Natural killer cell (primary cell): ENCODE data around the gene ZNF701. TPM values are rescaled to one million over a fixed set of nuclear protein-coding genes. Genes with fewer than 3 reads are reported as not detected.
"Not testable (repeated sequence)": the region's sequence is repeated elsewhere in the genome, so short reads cannot be mapped to it uniquely, and the experiment has no call there.

Experiments used
- ATAC-seq, 3 donors: fragments of 150-1000 bp in 2 of 3; fragments of 200-7000 bp in 1 of 3; cut with Tn5 transposase; 1 replicate in 1 of 3; 2 replicates in 2 of 3; pipeline ENCODE4 v1.10.0; 2021; ENCODE audit warnings: mild to moderate bottlenecking in 2 of 3, moderate library complexity in 2 of 3
- DNase-seq, 2 donors: peaks; one replicate each; pipeline versions ENCODE4 v3.0.0 to v3.0.0-alpha.2; 2013 to 2021; ENCODE audit warnings: mixed read lengths in 1 of 2
- H3K27ac ChIP-seq: one replicate; pipeline ENCODE4 v1.5.1; 2013; ENCODE audit warnings: mild to moderate bottlenecking, low read length
- H3K27me3 ChIP-seq: one replicate; pipeline ENCODE4 v1.6.1; 2013; ENCODE audit warnings: low read length; ENCODE audit not compliant: control insufficient read depth, insufficient read depth
- H3K36me3 ChIP-seq: one replicate; pipeline ENCODE4 v1.6.1; 2013; ENCODE audit warnings: low read length; ENCODE audit not compliant: control insufficient read depth, insufficient read depth
- H3K4me1 ChIP-seq: one replicate; pipeline ENCODE4 v1.6.1; 2013; ENCODE audit warnings: low read length; ENCODE audit not compliant: control insufficient read depth, insufficient read depth
- H3K4me3 ChIP-seq: one replicate; pipeline ENCODE4 v1.5.1; 2013; ENCODE audit warnings: low read length
- H3K9me3 ChIP-seq: one replicate; pipeline ENCODE4 v1.6.1; 2013; ENCODE audit warnings: low read length; ENCODE audit not compliant: control insufficient read depth, insufficient read depth
- H3K27ac Mint-ChIP-seq, 2 donors: one replicate each; pipeline ENCODE4 v1.8.0; 2022; ENCODE audit warnings: mild to moderate bottlenecking in 2 of 2, mixed read lengths in 2 of 2, moderate library complexity in 1 of 2
- H3K27me3 Mint-ChIP-seq, 2 donors: one replicate each; pipeline ENCODE4 v1.8.0; 2022; ENCODE audit warnings: low read depth in 2 of 2, mixed read lengths in 2 of 2
- H3K36me3 Mint-ChIP-seq: one replicate; pipeline ENCODE4 v1.8.0; 2022; ENCODE audit warnings: mixed read lengths
- H3K4me1 Mint-ChIP-seq, 2 donors: one replicate each; pipeline ENCODE4 v1.8.0; 2022; ENCODE audit warnings: mixed read lengths in 2 of 2
- H3K4me3 Mint-ChIP-seq: one replicate; pipeline ENCODE4 v1.8.0; 2022; ENCODE audit warnings: mild to moderate bottlenecking, moderate library complexity, mixed read lengths
- H3K9me3 Mint-ChIP-seq, 2 donors: one replicate each; pipeline ENCODE4 v1.8.0; 2022; ENCODE audit warnings: mixed read lengths in 2 of 2
- CTCF ChIP-seq: fragments of 200-600 bp; IDR thresholded peaks from one replicate; pipeline ENCODE4 v1.8.0; 2022; ENCODE audit warnings: antibody characterized with exemption
- WGBS: methylation state at CpG from one replicate; pipeline ENCODE4 v1.1.7; 2013; ENCODE audit warnings: missing lambda C conversion rate; ENCODE audit not compliant: insufficient coverage; 5-methylcytosine and 5-hydroxymethylcytosine counted together
- intact Hi-C: fragments of 100-400 bp; cut with micrococcal nuclease; formaldehyde crosslinking; loops from one replicate; pipeline ENCODE4 v1.14.2; 2022
- total RNA-seq, 4 donors: library from RNA; stranded (reverse); fragments of 120-200 nt in 1 of 4; gene quantifications; one replicate each; pipeline versions ENCODE4 v1.2.3 to v1.2.4, GENCODE V29; 2013 to 2022

The ZNF701 gene
- total RNA-seq, 3 donors from 2014 or later (not counting 1 experiment from before 2014, with no cell fraction given), result 27.4 to 41.2 (median 28.4) TPM

DNA sequence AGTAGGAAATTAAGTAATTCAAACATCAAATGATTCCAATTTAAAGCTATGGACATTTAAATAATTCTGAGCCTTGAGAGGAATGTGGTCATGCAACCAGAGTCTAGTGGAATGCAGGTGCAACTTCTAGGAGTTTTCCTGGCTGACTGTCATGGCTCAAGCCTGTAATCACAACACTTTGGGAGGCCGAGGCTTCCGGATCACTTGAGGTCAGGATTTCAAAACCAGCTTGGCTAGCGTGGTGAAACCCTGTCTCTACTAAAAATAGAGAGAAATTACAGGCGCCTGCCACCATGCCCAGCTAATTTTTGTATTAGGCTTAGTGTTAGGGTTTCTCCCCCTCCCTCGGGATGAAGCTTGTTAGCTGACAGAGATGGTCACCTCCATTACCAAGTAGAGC is 36.2 kb upstream of the ZNF701 start:
- DNase-seq (no peak), ATAC-seq (no peak)
- Histone ChIP-seq H3K27ac (no peak overlapping the region), H3K27me3 (no peaks in the 10 kb centered on the region), H3K36me3 (peaks cover 14% of the 10 kb centered on the region), H3K4me3 (no peak overlapping the region), H3K9me3 (no peaks in the 10 kb centered on the region), H3K4me1 (peaks cover 31% of the 10 kb centered on the region)
- WGBS, result 97% methylated on average over 5 of the region's 5 CpGs
- Mint-ChIP-seq H3K27me3 (no peaks in the 10 kb centered on the region), H3K9me3 (no peaks in the 10 kb centered on the region), H3K27ac (peak overlapping the region in 1 of 2 donors; percentile 94), H3K36me3 (peaks cover 7% of the 10 kb centered on the region), H3K4me1 (peaks cover 33 to 34% of the 10 kb centered on the region in 2 donors), H3K4me3 (peak overlapping the region; percentile 95)
- TF ChIP-seq CTCF, result no peak
- intact Hi-C loops, result loop anchor here (10.0 kb wide), 1 partner anchor 161 kb away; no protein-coding TSS in a partner anchor

DNA sequence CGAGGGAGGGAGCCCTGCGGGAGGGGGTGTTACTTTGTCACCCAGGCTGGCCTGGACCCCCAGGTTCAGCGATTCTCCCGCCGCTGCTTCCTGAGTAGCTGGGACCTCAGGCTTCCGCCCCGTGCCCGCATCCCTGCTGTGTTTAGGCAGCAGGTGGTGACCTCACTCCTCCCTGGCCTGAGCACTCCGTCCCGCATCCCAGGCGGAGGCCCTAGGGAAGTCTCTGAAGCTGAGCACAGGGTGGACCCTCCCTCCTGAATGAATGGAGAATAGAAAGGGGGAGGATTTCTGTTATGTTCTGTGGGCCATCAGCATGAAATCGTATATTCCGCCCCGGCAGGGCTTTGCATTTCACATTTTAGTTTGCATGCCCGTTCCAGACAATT is 34.7 kb upstream of the ZNF701 start:
- Histone ChIP-seq H3K27ac (peak overlapping the region; percentile 5), H3K4me1 (peaks cover 29% of the 10 kb centered on the region), H3K36me3 (peaks cover 14% of the 10 kb centered on the region), H3K4me3 (peak overlapping the region; percentile 61)
- WGBS, result 8% methylated on average over 15 of the region's 15 CpGs
- H3K36me3 Mint-ChIP-seq, H3K9me3 ChIP-seq, H3K27me3 ChIP-seq, H3K9me3 Mint-ChIP-seq, H3K27me3 Mint-ChIP-seq: not testable (repeated sequence)
- Mint-ChIP-seq H3K4me3 (peak overlapping the region; percentile 95), H3K4me1 (peaks cover 31% of the 10 kb centered on the region in 2 donors), H3K27ac (peak overlapping the region; percentile 93 to 94)
- DNase-seq, result peak in 1 of 2 donors; percentile 38
- intact Hi-C loops, result loop anchor here (10.0 kb wide), 1 partner anchor 159 kb away; no protein-coding TSS in a partner anchor
- ATAC-seq, result peak in 2 of 3 donors; percentile 3 to 6

GRCh38 chr19:52535771-52536447 is 34.2 kb upstream of the ZNF701 start:
- peaks cover 31% of the 10 kb centered on the region in 2 donors for H3K4me1 Mint-ChIP-seq
- ATAC-seq (peak; percentile 91 to 98 (median 92)), DNase-seq (peak; percentile 86 to 92)
- no peaks in the 10 kb centered on the region for H3K9me3 Mint-ChIP-seq
- peak overlapping the region; percentile 93 to 94 for H3K27ac Mint-ChIP-seq
- Histone ChIP-seq H3K27me3 (no peaks in the 10 kb centered on the region), H3K36me3 (peaks cover 14% of the 10 kb centered on the region), H3K27ac (peak overlapping the region; percentile 73), H3K9me3 (no peaks in the 10 kb centered on the region), H3K4me1 (peaks cover 30% of the 10 kb centered on the region), H3K4me3 (peak overlapping the region; percentile 61)
- WGBS, result 3% methylated on average over 50 of the region's 50 CpGs
- peak; percentile 21 for TF ChIP-seq CTCF
- H3K36me3 Mint-ChIP-seq, result peaks cover 7% of the 10 kb centered on the region
- intact Hi-C loops, result loop anchor here (10.0 kb wide), 1 partner anchor 159 kb away; no protein-coding TSS in a partner anchor
- peak overlapping the region; percentile 95 for H3K4me3 Mint-ChIP-seq
- no peaks in the 10 kb centered on the region for H3K27me3 Mint-ChIP-seq

GRCh38 chr19:52536448-52536800 is 33.7 kb upstream of the ZNF701 start:
- WGBS, result 4% methylated on average over 17 of the region's 17 CpGs
- H3K9me3 Mint-ChIP-seq, result no peaks in the 10 kb centered on the region
- DNase-seq (peak; percentile 60 to 69), ATAC-seq (peak; percentile 38 to 52 (median 38))
- TF ChIP-seq CTCF, result no peak
- H3K4me3 Mint-ChIP-seq, result peak overlapping the region; percentile 95
- Histone ChIP-seq H3K27ac (peak overlapping the region; percentile 73), H3K4me3 (peak overlapping the region; percentile 61), H3K27me3 (no peaks in the 10 kb centered on the region), H3K36me3 (peaks cover 14% of the 10 kb centered on the region), H3K9me3 (no peaks in the 10 kb centered on the region), H3K4me1 (peaks cover 35% of the 10 kb centered on the region)
- peaks cover 7% of the 10 kb centered on the region for H3K36me3 Mint-ChIP-seq
- intact Hi-C loops, result loop anchor here (10.0 kb wide), 1 partner anchor 158 kb away; no protein-coding TSS in a partner anchor
- H3K27ac Mint-ChIP-seq, result peak overlapping the region; percentile 93 to 94
- H3K27me3 Mint-ChIP-seq, result no peaks in the 10 kb centered on the region
- peaks cover 32 to 33% of the 10 kb centered on the region in 2 donors for H3K4me1 Mint-ChIP-seq

DNA sequence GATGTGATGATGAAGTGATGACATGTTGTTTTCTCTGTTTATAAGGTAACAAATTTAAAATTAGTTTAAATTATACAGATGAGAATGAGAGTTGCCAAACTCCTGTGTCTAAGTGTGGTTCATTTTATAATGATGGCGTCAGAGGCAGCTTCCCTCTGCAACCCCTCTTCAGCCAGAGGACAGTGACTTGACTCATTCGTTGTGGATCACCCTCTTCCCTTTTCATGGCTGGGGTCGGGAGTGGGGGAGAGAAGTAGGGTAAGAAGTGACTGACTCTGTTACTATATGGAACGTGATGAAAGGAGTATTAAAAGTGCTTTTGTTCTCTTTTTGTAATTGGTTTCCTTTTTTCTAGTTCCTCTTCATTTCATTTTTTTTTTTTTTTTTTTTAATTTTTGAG is 31.3 kb upstream of the ZNF701 start:
- H3K9me3 Mint-ChIP-seq, H3K9me3 ChIP-seq, H3K4me3 ChIP-seq, H3K27me3 ChIP-seq, H3K36me3 Mint-ChIP-seq, H3K36me3 ChIP-seq, H3K27ac ChIP-seq, ATAC-seq, H3K27me3 Mint-ChIP-seq, DNase-seq: not testable (repeated sequence)
- Mint-ChIP-seq H3K4me3 (peak overlapping the region; percentile 9), H3K27ac (peak overlapping the region; percentile 6 to 8), H3K4me1 (peaks cover 45 to 57% of the 10 kb centered on the region in 2 donors)
- peaks cover 59% of the 10 kb centered on the region for H3K4me1 ChIP-seq
- intact Hi-C loops, result loop anchor here (10.0 kb wide), 1 partner anchor 156 kb away; no protein-coding TSS in a partner anchor
- 83% methylated on average over 1 of the region's 4 CpGs for WGBS

DNA sequence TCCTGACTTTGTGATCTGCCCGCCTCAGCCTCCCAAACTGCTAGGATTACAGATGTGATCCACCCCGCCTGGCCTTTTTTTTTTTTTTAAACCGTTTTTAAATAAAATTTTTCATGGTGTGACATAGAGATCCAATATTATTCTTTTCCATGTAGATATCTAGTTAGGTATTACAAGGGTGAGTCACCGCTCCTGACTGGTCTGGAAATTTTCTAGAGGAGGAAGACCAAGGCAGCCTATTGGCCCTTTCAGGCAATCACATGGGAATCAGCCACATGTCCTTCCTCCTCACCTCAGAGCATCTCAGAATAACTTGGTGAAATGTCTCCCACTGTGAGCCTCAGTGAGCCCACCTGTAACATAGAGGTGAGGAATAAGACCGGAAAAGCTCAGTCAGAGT is 28.9 kb upstream of the ZNF701 start:
- DNase-seq, H3K9me3 Mint-ChIP-seq, intact Hi-C loops, H3K9me3 ChIP-seq, H3K27me3 ChIP-seq, H3K4me3 Mint-ChIP-seq, ATAC-seq, H3K27me3 Mint-ChIP-seq, H3K27ac ChIP-seq, H3K36me3 Mint-ChIP-seq, H3K4me3 ChIP-seq: not testable (repeated sequence)
- peaks cover 44 to 48% of the 10 kb centered on the region in 2 donors for H3K4me1 Mint-ChIP-seq
- 92% methylated on average over 4 of the region's 5 CpGs for WGBS
- peaks cover 60% of the 10 kb centered on the region for H3K4me1 ChIP-seq
- H3K27ac Mint-ChIP-seq, result peak overlapping the region; percentile 95
- peaks cover 21% of the 10 kb centered on the region for H3K36me3 ChIP-seq
